LNCaP clone FGC (cell line): Measurements from ENCODE around the gene SDF4.

ENCODE experiments used
- DNase-seq: peaks from one replicate; pipeline ENCODE4 v3.0.0-alpha.2; 2011; ENCODE audit warnings: low read depth
- H3K4me3 ChIP-seq: 2 replicates; pipeline ENCODE4 v1.5.1; 2011; ENCODE audit warnings: mild to moderate bottlenecking, low read depth, low read length, control low read depth
- TF ChIP-seq, protein P1 (sequence below): IDR thresholded peaks from 2 replicates; pipeline ENCODE4 v1.5.1; 2012; ENCODE audit warnings: mild to moderate bottlenecking; ENCODE audit not compliant: control insufficient read depth, insufficient read depth; ENCODE audit errors: extremely low read depth

The SDF4 gene

GRCh38 chr1:1217621-1218523 lies 13.9 kb downstream of the SDF4 start:
- TF ChIP-seq, protein P1, sequence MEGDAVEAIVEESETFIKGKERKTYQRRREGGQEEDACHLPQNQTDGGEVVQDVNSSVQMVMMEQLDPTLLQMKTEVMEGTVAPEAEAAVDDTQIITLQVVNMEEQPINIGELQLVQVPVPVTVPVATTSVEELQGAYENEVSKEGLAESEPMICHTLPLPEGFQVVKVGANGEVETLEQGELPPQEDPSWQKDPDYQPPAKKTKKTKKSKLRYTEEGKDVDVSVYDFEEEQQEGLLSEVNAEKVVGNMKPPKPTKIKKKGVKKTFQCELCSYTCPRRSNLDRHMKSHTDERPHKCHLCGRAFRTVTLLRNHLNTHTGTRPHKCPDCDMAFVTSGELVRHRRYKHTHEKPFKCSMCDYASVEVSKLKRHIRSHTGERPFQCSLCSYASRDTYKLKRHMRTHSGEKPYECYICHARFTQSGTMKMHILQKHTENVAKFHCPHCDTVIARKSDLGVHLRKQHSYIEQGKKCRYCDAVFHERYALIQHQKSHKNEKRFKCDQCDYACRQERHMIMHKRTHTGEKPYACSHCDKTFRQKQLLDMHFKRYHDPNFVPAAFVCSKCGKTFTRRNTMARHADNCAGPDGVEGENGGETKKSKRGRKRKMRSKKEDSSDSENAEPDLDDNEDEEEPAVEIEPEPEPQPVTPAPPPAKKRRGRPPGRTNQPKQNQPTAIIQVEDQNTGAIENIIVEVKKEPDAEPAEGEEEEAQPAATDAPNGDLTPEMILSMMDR, result no peak
- no peak overlapping the region for H3K4me3 ChIP-seq
- DNase-seq, result no peak

DNA sequence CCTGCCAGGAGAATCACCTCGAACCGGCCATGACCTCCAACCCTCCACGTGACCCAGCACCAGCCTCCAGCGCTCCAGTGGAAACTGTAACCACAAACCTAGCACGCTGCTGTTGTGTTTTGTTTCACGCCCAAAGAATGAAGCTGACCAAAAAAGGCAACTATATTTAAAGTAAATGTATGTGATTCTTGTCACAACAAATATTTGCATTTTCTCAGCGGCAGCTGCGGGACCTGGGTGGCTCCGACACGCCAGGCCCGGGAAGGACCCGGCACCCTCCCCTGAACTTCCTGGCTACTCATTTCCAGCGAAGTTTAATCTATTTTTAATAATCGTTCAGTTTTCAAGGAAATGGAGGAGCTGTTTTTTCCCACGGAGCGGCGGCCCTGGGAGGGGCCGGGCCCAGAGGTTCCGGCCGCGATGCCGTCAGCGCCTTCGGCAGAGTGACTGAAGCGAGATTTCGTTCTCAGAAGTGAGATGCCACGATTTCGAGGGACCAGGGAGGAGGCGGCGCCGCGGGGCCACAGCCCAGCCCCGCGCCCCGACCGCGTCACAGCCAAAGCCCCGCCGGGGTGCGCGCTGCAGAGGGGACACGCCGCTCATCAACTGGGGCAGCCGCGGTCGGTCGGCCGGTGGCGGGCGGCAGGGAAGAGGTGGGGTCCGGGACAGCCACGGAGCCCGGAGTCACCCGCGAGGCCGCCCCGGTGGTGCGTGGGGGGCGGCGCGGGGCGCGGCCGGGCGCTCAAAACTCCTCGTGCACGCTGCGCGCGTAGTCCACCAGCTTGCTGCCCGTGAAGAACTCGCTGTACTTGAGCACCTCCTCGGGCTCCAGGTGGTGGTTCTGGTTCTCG lies 14.8 kb downstream of the SDF4 start:
- no peak overlapping the region for H3K4me3 ChIP-seq
- TF ChIP-seq, protein P1, result no peak
- DNase-seq, result no peak

DNA sequence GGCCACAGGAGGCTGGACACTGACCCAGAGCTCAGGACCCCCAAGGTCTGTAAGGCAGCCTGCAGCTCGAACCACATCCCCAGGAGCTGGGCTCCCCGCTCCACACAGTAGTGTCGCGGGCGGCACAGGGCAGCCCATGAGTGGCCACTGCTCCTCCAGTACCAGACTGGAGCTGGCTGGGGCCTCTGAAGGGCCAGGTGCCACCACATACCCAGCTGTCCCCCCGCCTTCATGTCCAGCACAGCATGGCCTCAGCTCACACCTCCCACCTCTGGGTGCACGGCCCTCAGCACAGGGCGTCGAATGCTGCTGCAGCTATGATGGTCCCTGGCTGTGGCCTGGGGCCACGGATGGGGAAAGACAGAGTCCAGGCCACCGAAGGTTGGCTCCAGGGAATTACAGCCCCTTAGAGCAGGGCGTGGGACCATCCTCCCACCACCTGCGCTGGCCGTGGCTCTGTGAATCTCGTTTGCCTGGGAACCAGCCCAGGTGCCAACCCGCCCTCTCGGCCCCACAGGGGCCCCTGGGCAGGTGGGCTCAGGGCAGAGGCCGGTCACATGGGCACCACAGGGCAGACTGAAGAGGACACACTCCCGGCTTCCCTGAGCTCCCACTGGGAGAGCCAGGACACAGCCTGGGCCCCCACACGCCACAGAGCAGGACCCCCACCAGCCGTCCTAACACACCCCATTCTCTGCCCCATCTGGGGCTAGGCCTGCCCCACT lies 15.8 kb downstream of the SDF4 start:
- no peak overlapping the region for H3K4me3 ChIP-seq
- DNase-seq, result no peak
- TF ChIP-seq, protein P1, result no peak

DNA sequence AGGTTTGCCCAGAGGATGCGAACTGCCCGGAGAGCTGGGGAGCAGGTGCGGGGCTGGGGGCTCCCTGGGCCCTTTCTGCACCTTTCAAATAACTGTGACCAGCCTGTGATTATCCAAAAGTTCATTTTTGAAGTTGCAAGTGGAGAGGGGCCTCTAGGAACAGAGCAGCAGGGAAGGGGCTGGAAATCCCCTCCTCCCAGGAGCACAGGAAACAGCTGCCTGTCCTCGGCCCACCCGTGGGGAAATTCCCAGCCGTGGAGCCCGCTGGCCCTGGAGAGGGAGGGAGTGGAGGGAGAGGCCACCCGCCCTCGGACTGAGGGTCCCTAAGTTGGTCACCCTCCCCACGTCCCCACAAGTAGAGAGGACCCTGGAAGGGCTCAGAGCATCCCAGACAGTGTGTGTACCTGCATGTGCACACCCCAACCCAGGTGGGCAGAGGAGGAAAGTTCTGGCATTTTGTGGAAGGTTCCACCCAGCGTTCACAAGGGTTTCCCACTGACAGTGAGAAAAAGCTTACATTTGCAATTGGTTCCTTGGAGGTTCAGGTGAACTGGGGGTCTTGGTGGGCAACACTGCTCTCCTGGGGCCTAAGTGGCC lies 16.6 kb downstream of the SDF4 start:
- TF ChIP-seq, protein P1, result no peak

DNA sequence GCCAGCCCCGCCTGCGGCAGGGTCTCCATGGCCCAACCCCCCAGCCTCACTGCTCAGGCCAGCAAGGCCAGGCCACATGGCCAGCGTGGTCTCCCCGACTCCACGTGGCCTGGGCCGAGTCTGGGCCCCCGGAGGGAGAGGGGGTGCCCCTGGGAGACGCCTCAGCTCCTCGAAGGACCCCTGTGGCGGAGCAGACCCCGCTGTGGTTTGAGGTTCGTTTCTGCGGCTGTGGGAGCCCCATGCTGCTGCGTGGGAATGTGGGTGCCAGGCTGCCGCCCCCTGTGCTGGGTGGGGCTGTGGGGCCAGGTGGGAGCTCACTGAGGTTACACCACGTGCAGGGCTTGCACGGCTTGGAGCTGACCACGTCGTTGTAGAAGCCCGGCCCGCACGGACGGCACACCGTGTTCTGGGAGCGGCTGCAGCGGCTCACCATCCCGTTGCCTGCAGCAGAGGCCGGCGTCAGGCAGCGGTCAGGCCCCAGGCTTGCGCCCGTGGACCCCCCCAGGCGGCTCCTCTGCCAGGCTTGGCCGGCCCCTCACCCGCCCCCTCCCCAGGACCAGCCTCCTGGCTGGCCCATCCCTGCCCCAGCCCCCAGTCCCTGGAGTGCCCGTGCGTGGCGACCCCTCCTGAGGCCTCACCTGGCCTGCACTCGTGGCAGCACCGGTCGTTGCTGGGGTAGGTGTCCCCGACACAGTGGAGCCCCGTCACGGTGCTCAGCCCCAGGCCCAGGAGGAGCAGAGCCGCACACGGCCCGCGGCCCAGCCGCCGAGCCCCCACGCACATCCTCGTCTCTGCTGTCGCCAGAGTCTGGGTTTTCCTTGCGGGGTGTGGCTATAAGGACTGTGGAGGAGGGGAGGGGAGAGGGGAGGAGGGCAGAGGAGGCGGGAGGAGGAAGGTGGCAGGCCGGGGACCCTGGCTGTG lies 18.2 kb downstream of the SDF4 start, which contains the start of gene TNFRSF4:
Gene TNFRSF4, minus strand, starts transcription at position 809 of the 921 bp plus-strand sequence. Its CDS starts 26 bp downstream, at position 783.
- TF ChIP-seq, protein P1, result no peak
- H3K4me3 ChIP-seq, result no peak within 1 kb of the TSS
- DNase-seq, result no peak

More for the DNA sequence above, 16.6 kb downstream of the SDF4 start:
- no peak overlapping the region for H3K4me3 ChIP-seq
- DNase-seq, result no peak
